ENCODE measurements around the gene OBP2B. TPM values are rescaled to one million over a fixed set of nuclear protein-coding genes. Genes with fewer than 3 reads are reported as not detected.

OBP2B gene
- total RNA-seq, 1 experiment from 2014 or later = not detected

GRCh38 chr9:133201424-133202144 is 7.5 kb downstream of the OBP2B start:
- no peak for DNase-seq (ENCODE audit: unreplicated experiment)
- no peak overlapping the region for H3K4me3 Mint-ChIP-seq (ENCODE audit: unreplicated experiment)
- TF ChIP-seq CTCF (IDR thresholded peaks at IDR 0.05; ENCODE audit: unreplicated experiment) = no peak
- peaks cover 6% of the 10 kb centered on the region for H3K36me3 Mint-ChIP-seq (ENCODE audit: insufficient read depth, unreplicated experiment)
- H3K9me3 Mint-ChIP-seq (ENCODE audit: unreplicated experiment) = no peaks in the 10 kb centered on the region
- no TSS peak for BruUV-seq (replicated peaks)
- ChIA-PET CTCF (interaction anchor here (0.8 to 1.2 kb wide), 2 partner anchors 16 to 21 kb away, joined by 3 read pairs; no protein-coding TSS in a partner anchor), POLR2A (interaction anchor here (0.6 kb wide), 1 partner anchor 76 kb away, joined by 4 read pairs; no protein-coding TSS in a partner anchor)
- no peak overlapping the region for H3K27ac Mint-ChIP-seq (ENCODE audit: low read depth, unreplicated experiment)
- H3K4me1 Mint-ChIP-seq (ENCODE audit: insufficient read depth, unreplicated experiment) = no peaks in the 10 kb centered on the region
- H3K27me3 Mint-ChIP-seq (ENCODE audit: insufficient read depth, unreplicated experiment) = peaks cover 9% of the 10 kb centered on the region
- intact Hi-C loops (cut with micrococcal nuclease) = no loop called here

GRCh38 chr9:133200631-133201030 is 8.4 kb downstream of the OBP2B start:
- Mint-ChIP-seq H3K27ac (ENCODE audit: low read depth, unreplicated experiment) (no peak overlapping the region), H3K4me1 (ENCODE audit: insufficient read depth, unreplicated experiment) (no peaks in the 10 kb centered on the region), H3K27me3 (ENCODE audit: insufficient read depth, unreplicated experiment) (peaks cover 9% of the 10 kb centered on the region), H3K9me3 (ENCODE audit: unreplicated experiment) (no peaks in the 10 kb centered on the region), H3K36me3 (ENCODE audit: insufficient read depth, unreplicated experiment) (no peaks in the 10 kb centered on the region), H3K4me3 (ENCODE audit: unreplicated experiment) (no peak overlapping the region)
- DNase-seq (ENCODE audit: unreplicated experiment) = no peak
- TF ChIP-seq CTCF (IDR thresholded peaks at IDR 0.05; ENCODE audit: unreplicated experiment) = no peak
- intact Hi-C loops (cut with micrococcal nuclease) = no loop called here
- BruUV-seq (replicated peaks) = no TSS peak
- CTCF ChIA-PET = no interaction called here
- POLR2A ChIA-PET = no interaction called here

GRCh38 chr9:133199648-133200321 is 9.3 kb downstream of the OBP2B start:
- no peak overlapping the region for H3K4me3 Mint-ChIP-seq (ENCODE audit: unreplicated experiment)
- no peaks in the 10 kb centered on the region for H3K36me3 Mint-ChIP-seq (ENCODE audit: insufficient read depth, unreplicated experiment)
- ChIA-PET POLR2A (no interaction called here), CTCF (no interaction called here)
- peaks cover 9% of the 10 kb centered on the region for H3K27me3 Mint-ChIP-seq (ENCODE audit: insufficient read depth, unreplicated experiment)
- intact Hi-C loops (cut with micrococcal nuclease) = no loop called here
- no peak for TF ChIP-seq CTCF (IDR thresholded peaks at IDR 0.05; ENCODE audit: unreplicated experiment)
- no peaks in the 10 kb centered on the region for H3K4me1 Mint-ChIP-seq (ENCODE audit: insufficient read depth, unreplicated experiment)
- no peak overlapping the region for H3K27ac Mint-ChIP-seq (ENCODE audit: low read depth, unreplicated experiment)
- no peak for DNase-seq (ENCODE audit: unreplicated experiment)
- BruUV-seq (replicated peaks) = no TSS peak
- H3K9me3 Mint-ChIP-seq (ENCODE audit: unreplicated experiment) = no peaks in the 10 kb centered on the region

GRCh38 chr9:133195029-133195428 is 14.0 kb downstream of the OBP2B start:
- TF ChIP-seq CTCF (IDR thresholded peaks at IDR 0.05; ENCODE audit: unreplicated experiment) = no peak
- BruUV-seq (replicated peaks) = no TSS peak
- DNase-seq (ENCODE audit: unreplicated experiment) = no peak
- Mint-ChIP-seq H3K9me3 (ENCODE audit: unreplicated experiment) (no peaks in the 10 kb centered on the region), H3K4me3 (ENCODE audit: unreplicated experiment) (no peak overlapping the region), H3K27ac (ENCODE audit: low read depth, unreplicated experiment) (no peak overlapping the region), H3K27me3 (ENCODE audit: insufficient read depth, unreplicated experiment) (peaks cover 24% of the 10 kb centered on the region), H3K36me3 (ENCODE audit: insufficient read depth, unreplicated experiment) (no peaks in the 10 kb centered on the region), H3K4me1 (ENCODE audit: insufficient read depth, unreplicated experiment) (no peaks in the 10 kb centered on the region)
- intact Hi-C loops (cut with micrococcal nuclease) = no loop called here
- ChIA-PET CTCF (no interaction called here), POLR2A (no interaction called here)

Measured in MCF 10A (cell line).